ENCODE data around the gene CELF4.
A peak's percentile ranks its signal among the peaks of the same experiment; 100 is the strongest.

Gene CELF4

GRCh38 chr18:37405772-37406171, 159.8 kb downstream of the CELF4 start:
- DNase-seq: no peak

GRCh38 chr18:37405229-37405628, 160.4 kb downstream of the CELF4 start:
- no peak for DNase-seq

DNA sequence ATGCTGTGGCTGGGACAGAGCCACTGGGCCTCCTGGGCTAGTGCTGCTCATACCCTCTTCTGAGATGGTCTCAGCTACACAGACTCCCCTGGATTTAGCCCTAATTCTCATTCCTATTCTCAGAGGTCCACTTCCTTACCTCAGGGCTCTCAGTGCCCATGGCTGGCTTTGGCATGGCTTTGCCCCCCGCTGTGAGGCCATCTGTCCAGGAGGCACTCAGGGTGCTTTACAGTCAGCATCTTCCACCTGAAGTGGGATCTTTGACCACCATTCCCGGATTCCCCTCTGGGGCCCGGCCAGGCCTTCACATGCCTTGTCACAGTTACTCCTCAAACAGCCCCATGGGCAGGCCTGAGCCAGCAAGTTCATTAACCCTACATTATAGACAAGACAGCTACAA, 161.8 kb downstream of the CELF4 start:
- no peak for DNase-seq

- peak; percentile 94 for DNase-seq
These were observed 162.4 kb downstream of the CELF4 start for GRCh38 chr18:37403100-37403781.

- DNase-seq: no peak
These were observed 162.9 kb downstream of the CELF4 start for GRCh38 chr18:37402735-37403099.

GRCh38 chr18:37400802-37401201, 164.8 kb downstream of the CELF4 start:
- no peak for DNase-seq

DNA sequence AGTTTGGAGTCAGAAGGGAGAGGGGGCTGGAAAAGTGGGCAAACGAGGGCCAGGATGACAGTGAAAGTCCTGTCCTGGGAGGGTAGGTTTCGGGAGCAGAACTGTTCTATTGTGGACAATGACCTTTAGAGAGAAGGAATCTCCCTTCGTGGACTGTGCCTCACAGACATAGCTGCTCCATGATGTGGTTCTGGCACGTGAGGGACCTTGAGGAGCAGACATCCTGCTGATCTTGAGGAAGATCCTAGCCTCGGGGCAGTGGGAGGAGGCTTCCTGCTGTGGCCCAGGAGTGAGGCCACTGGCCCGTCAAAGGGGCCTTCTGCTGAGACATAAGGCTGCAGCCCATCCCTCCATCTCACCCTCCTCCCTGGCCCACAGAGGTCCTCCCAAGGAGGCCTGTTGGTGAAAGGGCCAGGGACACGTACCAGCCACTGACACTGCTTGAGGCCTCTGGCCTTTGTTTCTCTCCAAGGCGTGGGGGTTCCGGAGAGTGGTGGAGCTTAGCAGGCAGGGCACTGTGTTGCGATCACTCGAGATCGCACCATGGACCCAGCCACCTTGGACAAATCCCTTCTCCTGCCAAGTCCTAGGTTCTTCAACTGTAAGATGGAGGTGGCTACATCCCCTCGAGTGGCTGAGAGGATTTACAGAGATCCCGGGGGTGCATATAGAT, 167.2 kb downstream of the CELF4 start:
- no peak for DNase-seq

DNA sequence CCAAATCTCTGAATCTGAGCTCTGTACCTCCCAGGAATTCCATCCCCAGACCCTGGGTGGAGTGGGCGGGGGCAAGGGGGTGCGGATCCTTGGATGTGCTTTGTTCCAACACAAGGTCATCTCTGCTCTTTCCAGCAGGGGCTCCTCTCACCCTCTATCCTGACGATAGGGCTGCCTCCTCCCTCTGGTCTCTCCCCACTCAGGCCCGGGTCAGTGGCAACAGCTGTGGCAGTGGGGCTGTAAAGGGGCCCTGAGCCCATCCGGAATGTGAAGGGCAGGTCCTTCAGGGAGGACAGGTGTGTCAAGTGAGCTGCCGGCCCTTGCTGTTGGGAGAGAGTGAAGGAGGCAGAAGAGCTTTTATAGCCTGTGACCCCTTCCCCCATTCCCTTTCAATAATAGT, 167.8 kb downstream of the CELF4 start:
- no peak for DNase-seq

- peak; percentile 20 for DNase-seq
These were observed 168.5 kb downstream of the CELF4 start for GRCh38 chr18:37396971-37397720.

DNA sequence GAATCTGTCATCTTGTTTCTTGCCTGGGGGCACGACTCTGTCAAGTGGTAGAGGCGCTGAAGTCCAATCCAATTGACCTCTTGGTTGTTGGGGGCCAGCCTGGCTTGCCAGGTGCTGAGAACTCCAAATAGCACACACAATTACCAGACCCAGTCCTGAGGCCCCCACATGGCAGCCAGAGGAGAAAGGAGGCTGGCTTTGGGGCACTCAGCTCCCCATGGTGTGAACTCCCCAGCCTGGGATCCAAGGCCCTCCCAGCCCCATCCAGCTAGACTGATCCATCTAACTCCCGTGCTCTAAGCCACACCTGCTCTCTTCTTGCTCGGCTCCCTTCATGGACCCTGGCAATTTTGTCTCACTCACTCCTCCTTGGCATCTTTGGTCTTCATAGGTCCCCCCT, 170.0 kb downstream of the CELF4 start:
- no peak for DNase-seq

DNA sequence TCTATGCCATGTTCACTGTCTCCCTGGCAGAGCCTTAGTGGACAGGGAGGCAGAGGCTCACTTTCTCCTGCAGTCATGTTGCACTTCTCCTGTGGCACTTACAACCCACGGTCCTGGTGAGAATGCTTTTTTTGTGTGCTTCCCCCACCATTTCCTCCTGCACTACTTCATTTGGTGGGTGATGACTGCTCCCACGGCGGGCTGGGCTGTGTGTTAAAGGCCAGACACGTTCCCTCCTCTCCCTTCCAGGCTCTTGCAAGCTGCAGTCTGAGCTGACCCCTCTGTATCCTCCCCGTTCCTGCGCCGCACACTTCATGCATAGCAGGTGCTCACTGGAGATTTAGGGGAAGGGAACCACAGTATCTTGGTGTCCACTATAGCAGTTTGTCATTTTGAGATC, 170.5 kb downstream of the CELF4 start:
- no peak for DNase-seq

DNA sequence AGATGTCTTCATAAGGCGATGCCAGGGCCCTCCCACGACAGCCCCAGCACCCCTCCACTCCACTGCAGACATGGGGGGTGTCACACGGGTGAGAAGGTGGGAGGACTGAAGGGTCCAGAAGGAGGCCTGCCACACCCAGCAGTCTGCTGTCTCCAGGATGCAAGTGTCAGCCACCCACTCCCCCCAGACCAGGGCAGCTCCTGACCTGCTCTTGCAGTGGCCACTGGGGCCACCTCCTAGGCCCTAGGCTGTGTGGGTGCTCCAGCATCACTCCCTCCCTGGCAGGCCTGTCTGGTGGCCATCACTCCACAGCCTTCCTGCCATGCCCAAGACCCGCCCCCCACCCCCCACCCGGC, 171.0 kb downstream of the CELF4 start:
- no peak for DNase-seq

DNA sequence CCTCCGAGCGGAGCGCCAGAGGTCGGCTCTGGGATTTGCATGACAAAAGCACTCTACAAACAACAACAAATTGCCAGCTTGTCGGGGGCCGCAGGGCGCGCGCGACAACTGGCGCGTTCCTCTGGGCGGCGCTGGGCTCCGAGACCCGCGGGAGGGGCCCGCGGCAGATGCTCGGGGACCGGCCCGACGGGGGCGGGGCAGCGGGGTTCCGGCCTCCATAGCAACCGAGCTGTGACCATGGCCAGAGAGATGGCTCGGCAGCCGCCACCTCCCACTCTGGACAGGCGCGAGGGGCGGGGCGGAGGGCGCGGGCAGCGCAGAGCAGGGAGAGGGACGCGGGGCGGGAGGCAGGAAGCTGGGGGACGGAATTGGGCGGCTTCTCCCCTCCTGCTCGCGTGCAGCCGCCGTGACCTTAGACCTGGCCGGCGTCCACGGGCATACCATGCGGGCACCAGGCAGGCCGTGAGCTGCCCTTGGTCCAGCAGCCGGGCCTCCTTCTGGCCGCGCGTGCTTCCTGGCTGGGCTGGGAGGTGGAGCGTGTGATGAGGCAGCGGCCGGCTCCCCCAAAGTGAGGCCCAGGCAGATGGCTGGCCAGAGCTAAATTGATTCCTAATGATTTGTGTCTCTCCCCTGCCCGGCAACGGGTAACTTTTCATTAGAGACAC, 171.5 kb downstream of the CELF4 start:
- peak; percentile 69 for DNase-seq

GRCh38 chr18:37393221-37393827, 172.3 kb downstream of the CELF4 start:
- no peak for DNase-seq

GRCh38 chr18:37392648-37393047, 172.9 kb downstream of the CELF4 start:
- no peak for DNase-seq

DNA sequence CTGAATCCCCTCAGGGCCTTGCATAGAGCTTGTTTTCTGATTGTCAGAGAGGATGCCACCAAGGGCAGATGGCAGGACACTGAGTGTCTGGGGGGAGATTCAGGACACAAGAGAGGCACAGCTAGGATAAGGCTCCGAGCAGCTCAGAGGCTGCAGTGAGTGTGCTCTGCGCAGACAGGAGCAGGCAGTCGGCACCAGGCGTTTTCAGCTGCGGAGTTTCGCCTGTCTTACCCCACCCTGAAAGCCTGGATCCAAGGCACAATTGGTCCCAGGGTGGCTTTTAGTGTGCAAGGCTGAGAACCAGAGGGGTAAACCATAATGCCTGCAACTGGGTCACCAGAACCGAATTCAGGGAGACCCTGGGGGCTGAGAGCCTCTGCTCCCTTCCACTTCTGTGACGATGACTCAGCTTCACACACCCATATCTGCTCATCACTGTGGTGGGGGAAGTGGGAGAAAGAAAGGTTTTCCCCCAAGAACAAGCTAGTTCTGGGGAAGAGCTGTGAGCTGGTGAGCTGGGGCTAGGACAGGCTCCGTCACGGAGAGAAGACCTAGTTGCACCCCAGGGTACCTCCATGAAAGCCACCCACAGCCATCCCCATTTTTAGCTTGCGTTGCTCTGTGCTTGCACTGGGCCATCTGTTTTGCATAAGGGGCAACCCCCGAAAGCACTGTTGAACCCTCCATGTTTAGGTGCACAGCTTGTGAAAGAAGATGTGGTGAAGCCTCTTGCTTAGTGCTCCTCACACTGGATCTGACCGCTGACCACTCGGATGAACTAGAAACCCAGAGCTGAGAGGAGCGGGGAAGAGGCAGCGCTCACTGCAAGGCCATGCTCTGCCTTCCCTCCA, 173.7 kb downstream of the CELF4 start:
- no peak for DNase-seq

DNA sequence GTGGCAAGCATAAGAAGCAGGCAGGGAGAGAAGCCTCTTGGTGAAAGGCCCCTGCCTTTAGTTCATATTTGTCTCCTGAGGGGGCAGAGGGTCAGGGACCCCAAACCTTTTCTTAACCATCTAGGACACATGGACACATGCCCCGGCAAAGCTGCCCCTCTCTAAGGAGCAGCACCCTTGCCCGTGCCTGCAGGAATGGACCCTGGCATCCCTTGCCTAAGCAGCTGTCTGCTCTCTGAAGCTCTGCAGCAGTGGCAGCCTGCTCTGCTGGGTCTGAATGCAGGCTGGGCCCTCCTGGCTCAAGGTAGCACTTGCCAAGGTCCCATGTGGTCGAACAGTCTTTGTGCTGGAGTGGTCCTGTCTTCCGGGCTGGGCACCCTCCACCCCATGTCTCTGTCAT, 174.4 kb downstream of the CELF4 start:
- no peak for DNase-seq

- no peak for DNase-seq
These were observed 174.9 kb downstream of the CELF4 start for GRCh38 chr18:37390687-37391086.

GRCh38 chr18:37389684-37390368, 175.8 kb downstream of the CELF4 start:
- no peak for DNase-seq

GRCh38 chr18:37389041-37389440, 176.6 kb downstream of the CELF4 start:
- no peak for DNase-seq

DNA sequence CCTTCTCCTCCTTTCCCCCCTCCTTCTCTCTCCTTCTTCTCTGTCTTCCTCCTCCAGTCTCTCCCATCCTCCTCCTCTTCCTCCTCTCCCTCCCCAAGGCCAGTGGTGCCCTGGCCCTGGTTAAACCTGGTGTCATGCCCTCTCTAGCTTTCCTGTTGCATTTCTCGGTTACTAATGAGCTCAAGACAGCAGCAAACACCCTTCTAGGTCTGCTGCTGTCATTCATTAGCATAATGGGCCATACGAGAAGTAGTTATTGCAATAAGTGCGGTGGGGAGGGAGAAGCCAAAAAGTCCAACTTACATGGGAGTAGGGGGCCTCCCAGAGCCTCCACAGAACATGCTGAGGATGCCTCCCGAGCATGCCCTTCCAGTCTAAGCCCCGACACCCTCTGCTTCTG, 177.2 kb downstream of the CELF4 start:
- DNase-seq: no peak

All from DMS 273 treated with DMSO at 0.1 percent for 48 hours (cell line).